ENCODE results near the gene NPAS3.
A peak's percentile ranks its signal among the peaks of the same experiment; 100 is the strongest.

NPAS3 gene

GRCh38 chr14:33184587-33184986 lies 245.9 kb downstream of the NPAS3 start:
- TF ChIP-seq EZH2phosphoT487 (IDR thresholded peaks at IDR 0.05; ENCODE audit: borderline replicate concordance) (no peak), CTCF (conservative IDR thresholded peaks at IDR 0.05; ENCODE audit: low read length) (peak; percentile 52)
- H2AFZ ChIP-seq (ENCODE audit: low read length): no peak overlapping the region
- H4K20me1 ChIP-seq (ENCODE audit: insufficient read depth, low read length, poor library complexity, severe bottlenecking): no peaks in the 10 kb centered on the region
- no peaks in the 10 kb centered on the region for H3K4me1 ChIP-seq (ENCODE audit: insufficient read depth, low read length, poor library complexity, severe bottlenecking)
- H3K79me2 ChIP-seq (ENCODE audit: insufficient read depth, low read length): no peaks in the 10 kb centered on the region
- H3F3A ChIP-seq (ENCODE audit: low read depth): no peaks in the 10 kb centered on the region
- no peak overlapping the region for H3K9ac ChIP-seq (ENCODE audit: low read depth, low read length, poor library complexity, severe bottlenecking)
- no peaks in the 10 kb centered on the region for H3K36me3 ChIP-seq (ENCODE audit: insufficient read depth, low read length)
- H3K4me2 ChIP-seq (ENCODE audit: low read depth, low read length, poor library complexity, severe bottlenecking): no peak overlapping the region
- no peaks in the 10 kb centered on the region for H3K27me3 ChIP-seq (ENCODE audit: insufficient read depth, low read length, poor library complexity, severe bottlenecking)
- no peaks in the 10 kb centered on the region for H3K9me3 ChIP-seq (ENCODE audit: insufficient read depth, low read depth, low read length)
- no peak overlapping the region for H3K4me3 ChIP-seq (ENCODE audit: low read length, poor library complexity, severe bottlenecking)
- no peaks in the 10 kb centered on the region for H3K9me2 ChIP-seq (replicated peaks; ENCODE audit: low read depth, low read length)

GRCh38 chr14:33186656-33187055 lies 248.0 kb downstream of the NPAS3 start:
- Histone ChIP-seq H4K20me1 (ENCODE audit: insufficient read depth, low read length, poor library complexity, severe bottlenecking) (no peaks in the 10 kb centered on the region), H3K4me2 (ENCODE audit: low read depth, low read length, poor library complexity, severe bottlenecking) (no peak overlapping the region), H3K9me2 (replicated peaks; ENCODE audit: low read depth, low read length) (no peaks in the 10 kb centered on the region), H3K4me3 (ENCODE audit: low read length, poor library complexity, severe bottlenecking) (no peak overlapping the region), H3K36me3 (ENCODE audit: insufficient read depth, low read length) (no peaks in the 10 kb centered on the region), H3F3A (ENCODE audit: low read depth) (no peaks in the 10 kb centered on the region), H3K4me1 (ENCODE audit: insufficient read depth, low read length, poor library complexity, severe bottlenecking) (no peaks in the 10 kb centered on the region), H2AFZ (ENCODE audit: low read length) (no peak overlapping the region), H3K9ac (ENCODE audit: low read depth, low read length, poor library complexity, severe bottlenecking) (no peak overlapping the region), H3K27me3 (ENCODE audit: insufficient read depth, low read length, poor library complexity, severe bottlenecking) (no peaks in the 10 kb centered on the region), H3K79me2 (ENCODE audit: insufficient read depth, low read length) (no peaks in the 10 kb centered on the region), H3K9me3 (ENCODE audit: insufficient read depth, low read depth, low read length) (no peaks in the 10 kb centered on the region)
- no peak for TF ChIP-seq EZH2phosphoT487 (IDR thresholded peaks at IDR 0.05; ENCODE audit: borderline replicate concordance)
- TF ChIP-seq CTCF (conservative IDR thresholded peaks at IDR 0.05; ENCODE audit: low read length): no peak

GRCh38 chr14:33188880-33189279 lies 250.2 kb downstream of the NPAS3 start:
- TF ChIP-seq CTCF (conservative IDR thresholded peaks at IDR 0.05; ENCODE audit: low read length) (no peak), EZH2phosphoT487 (IDR thresholded peaks at IDR 0.05; ENCODE audit: borderline replicate concordance) (no peak)
- Histone ChIP-seq H3K9ac (ENCODE audit: low read depth, low read length, poor library complexity, severe bottlenecking) (no peak overlapping the region), H3K9me3 (ENCODE audit: insufficient read depth, low read depth, low read length) (no peaks in the 10 kb centered on the region), H3K79me2 (ENCODE audit: insufficient read depth, low read length) (no peaks in the 10 kb centered on the region), H2AFZ (ENCODE audit: low read length) (no peak overlapping the region), H3K4me1 (ENCODE audit: insufficient read depth, low read length, poor library complexity, severe bottlenecking) (no peaks in the 10 kb centered on the region), H4K20me1 (ENCODE audit: insufficient read depth, low read length, poor library complexity, severe bottlenecking) (no peaks in the 10 kb centered on the region), H3K4me3 (ENCODE audit: low read length, poor library complexity, severe bottlenecking) (no peak overlapping the region), H3F3A (ENCODE audit: low read depth) (no peaks in the 10 kb centered on the region), H3K9me2 (replicated peaks; ENCODE audit: low read depth, low read length) (no peaks in the 10 kb centered on the region), H3K4me2 (ENCODE audit: low read depth, low read length, poor library complexity, severe bottlenecking) (no peak overlapping the region), H3K27me3 (ENCODE audit: insufficient read depth, low read length, poor library complexity, severe bottlenecking) (no peaks in the 10 kb centered on the region), H3K36me3 (ENCODE audit: insufficient read depth, low read length) (no peaks in the 10 kb centered on the region)

Data from Loucy (cell line).